Stimulated activated CD4-positive, alpha-beta T cell treated with anti-CD3 and anti-CD28 coated beads, TNF-alpha, amount 100 ng/mL, for 1 hour (primary cell): ENCODE results near the gene KBTBD3.
"Not testable (repeated sequence)": the region's sequence is repeated elsewhere in the genome, so short reads cannot be mapped to it uniquely, and the experiment has no call there.

Experiments
- DNase-seq, 3 donors: peaks; one replicate each; pipeline ENCODE4 v3.0.0-alpha.2; 2020; ENCODE audit warnings: low read depth in 3 of 3, low spot score in 1 of 3

The KBTBD3 gene

DNA sequence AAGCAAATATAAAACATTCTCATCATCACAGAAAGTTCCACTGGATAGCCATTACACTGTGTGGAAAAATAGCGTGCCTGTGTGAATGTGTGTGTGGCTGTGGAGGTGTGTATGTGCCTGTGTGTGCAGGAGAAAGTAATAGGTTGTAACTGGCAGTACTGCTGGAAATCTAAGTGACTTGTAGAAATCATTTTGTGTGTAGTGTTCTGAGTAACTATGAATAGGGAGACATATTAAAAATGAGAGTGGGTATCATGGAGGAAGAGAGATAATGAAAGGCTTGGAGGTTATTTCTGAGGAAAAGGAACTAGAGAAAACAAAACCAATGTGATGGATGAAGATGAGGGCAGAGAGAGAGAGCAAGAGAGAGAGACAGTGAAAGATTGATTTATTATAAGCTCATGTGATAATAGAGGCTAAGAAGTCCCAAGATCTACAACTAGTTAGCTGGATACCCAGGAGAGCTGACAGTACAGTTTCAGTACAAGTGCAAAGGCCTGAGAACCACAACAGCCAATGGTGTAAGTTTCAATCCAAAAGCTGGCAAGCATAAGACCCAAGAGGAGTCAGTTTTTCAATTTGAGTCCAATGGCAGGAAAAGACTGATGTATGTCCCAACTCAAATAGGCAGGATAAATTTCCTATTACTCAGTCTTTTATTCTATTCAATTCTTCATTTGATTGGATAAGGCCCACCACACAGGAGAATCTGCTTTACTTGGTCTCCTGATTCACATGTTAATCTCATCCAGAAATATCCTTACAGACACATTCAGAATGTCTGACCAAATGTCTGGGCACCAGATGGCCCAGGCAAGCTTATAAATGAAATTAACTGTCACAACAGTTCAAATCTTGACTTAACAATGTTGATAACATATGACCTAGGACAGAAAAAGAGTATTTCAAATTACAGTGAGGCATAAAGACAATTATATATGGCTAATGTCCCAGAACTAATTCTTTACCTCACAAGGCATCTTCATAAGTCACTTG is 14.9 kb downstream of the KBTBD3 start:
- DNase-seq = no peak

- DNase-seq = no peak
These were observed 15.8 kb downstream of the KBTBD3 start for GRCh38 chr11:106061249-106061784.

- DNase-seq = no peak
These were observed 17.5 kb downstream of the KBTBD3 start for GRCh38 chr11:106059617-106060016.

DNA sequence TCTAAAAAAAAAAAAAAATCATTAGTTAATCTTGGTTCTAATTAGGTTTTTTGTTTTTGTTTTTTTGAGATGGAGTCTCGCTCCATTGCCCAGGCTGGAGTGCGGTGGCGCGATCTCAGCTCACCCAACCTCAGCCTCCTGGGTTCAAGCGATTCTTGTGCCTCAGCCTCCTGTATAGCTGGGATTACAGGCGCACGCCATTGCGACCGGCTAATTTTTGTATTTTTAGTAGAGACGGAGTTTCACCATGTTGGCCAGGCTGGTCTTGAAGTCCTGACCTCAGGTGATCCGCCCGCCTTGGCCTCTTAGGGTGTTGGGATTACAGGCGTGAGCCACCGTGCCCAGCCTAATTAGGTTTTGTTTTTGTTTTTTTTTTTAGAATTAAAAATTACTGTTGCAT is 18.8 kb downstream of the KBTBD3 start:
- DNase-seq = not testable (repeated sequence)

DNA sequence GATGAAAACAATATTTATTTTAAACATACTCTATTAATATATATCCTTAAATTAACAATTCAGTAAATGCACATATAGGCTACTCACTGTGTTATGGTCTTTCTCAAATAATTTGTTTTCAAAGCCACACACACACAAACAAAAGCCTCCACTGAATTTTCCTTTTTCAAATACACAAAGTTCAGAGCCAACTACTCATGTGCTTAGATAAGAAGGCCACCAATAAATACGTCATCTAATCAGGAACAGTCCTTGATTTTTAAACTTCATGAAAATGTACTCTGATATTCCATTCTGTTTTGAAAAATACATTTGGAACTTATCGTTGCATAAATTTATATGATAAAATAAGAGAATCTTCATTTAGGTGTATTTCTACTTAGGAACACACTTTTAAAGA is 26.0 kb downstream of the KBTBD3 start:
- no peak for DNase-seq

GRCh38 chr11:106049727-106050476 is 27.2 kb downstream of the KBTBD3 start:
- DNase-seq = no peak

GRCh38 chr11:106047631-106048030 is 29.5 kb downstream of the KBTBD3 start:
- DNase-seq = no peak

- no peak for DNase-seq
These were observed 33.6 kb downstream of the KBTBD3 start for GRCh38 chr11:106043540-106043939.

- DNase-seq = no peak
These were observed 44.3 kb downstream of the KBTBD3 start for GRCh38 chr11:106032861-106033260.

DNA sequence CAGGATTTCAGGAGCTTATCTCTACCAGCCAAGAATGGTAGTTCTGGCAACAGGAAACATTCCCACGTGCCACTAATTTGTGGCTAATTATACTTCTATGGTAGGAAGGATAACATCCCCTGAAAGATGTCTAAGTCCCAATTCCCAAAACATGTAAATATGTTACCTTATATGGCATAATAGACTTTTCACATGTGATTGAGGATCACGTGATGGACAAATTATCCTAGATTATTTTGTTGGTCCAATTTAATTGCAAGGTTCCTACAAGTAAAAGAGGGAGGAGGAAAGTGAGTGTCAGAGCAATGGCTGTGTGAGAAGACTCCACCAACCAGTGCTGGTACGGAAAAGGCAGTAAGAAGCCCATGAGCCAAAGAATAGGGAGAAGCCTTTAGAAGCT is 45.2 kb downstream of the KBTBD3 start:
- no peak for DNase-seq

- DNase-seq = no peak
These were observed 45.8 kb downstream of the KBTBD3 start for GRCh38 chr11:106031202-106031810.

GRCh38 chr11:106030609-106031008 is 46.5 kb downstream of the KBTBD3 start:
- DNase-seq = no peak

DNA sequence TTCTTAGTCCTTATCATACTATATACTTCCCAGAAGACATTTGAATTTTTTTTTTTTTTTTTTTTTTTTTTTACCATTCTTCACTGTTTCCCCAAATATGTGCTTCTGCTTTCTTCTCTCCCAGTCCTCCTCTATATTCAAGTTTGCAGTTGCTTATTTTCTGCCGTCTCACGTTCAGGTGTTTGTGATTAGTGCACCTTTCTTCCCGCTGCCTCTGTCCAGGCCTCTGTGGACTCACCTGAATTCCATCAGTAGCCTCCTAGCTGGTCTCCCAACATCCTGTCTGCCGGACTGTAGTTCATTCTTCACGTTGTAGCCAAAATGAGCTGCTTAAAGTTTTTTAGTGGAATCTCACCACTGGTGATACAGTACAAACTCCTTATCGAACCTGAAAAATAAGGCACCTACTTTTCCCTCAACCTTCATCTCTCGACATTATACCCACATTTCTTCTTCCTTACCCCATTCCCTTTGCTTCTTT is 54.3 kb downstream of the KBTBD3 start:
- DNase-seq = no peak

DNA sequence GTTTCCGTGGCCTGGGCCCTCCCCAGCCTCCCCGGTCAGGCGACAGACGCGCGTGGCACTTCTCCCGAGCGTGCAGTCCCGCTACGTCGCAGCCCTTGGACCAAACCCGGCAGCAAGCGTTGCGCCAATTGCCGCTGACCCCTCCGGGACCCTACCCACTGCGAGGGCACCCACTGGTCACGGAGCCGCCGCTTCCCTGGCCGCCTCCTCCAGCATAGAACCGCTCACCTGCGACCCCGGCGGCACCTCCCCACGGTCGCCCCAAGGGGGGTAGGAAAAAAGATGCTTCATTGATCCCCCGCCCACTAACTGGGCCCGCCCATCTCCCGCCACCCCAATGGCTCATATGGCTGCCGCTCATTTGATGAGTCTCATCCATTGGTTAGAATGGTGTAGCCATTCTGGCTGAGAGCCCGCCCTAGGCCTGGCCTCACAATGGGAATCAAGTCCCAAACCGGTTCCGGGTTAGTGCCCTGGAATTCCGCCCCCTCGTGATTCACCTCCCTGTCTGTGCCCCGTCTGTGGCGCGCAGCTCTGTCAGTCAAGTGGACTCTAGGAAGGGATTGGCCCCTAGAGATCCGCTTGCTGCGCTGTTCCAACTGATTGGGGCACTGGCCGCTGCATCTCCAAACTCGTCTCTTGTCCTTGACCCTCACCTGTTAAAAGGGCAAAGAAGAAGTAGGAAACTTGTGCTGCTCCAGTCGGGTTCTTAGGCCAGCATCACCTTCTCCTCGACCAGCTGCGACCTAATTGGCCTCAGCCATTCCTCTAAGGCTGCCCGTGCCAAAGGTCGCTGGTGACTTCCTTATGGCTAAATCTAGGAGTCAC is 55.0 kb downstream of the KBTBD3 start, which contains the start of gene MSANTD4:
Gene MSANTD4, minus strand, starts transcription at position 274 of the 828 bp plus-strand sequence. CDS start 11,323 bp downstream, outside the sequence.
- DNase-seq = peak; percentile 86 to 96 (median 90)

GRCh38 chr11:106021181-106021966 is 55.8 kb downstream of the KBTBD3 start:
- peak in 1 of 3 donors; percentile 0 for DNase-seq

GRCh38 chr11:106017093-106017492 is 60.1 kb downstream of the KBTBD3 start:
- no peak for DNase-seq

GRCh38 chr11:106015066-106015465 is 62.1 kb downstream of the KBTBD3 start:
- DNase-seq = no peak

DNA sequence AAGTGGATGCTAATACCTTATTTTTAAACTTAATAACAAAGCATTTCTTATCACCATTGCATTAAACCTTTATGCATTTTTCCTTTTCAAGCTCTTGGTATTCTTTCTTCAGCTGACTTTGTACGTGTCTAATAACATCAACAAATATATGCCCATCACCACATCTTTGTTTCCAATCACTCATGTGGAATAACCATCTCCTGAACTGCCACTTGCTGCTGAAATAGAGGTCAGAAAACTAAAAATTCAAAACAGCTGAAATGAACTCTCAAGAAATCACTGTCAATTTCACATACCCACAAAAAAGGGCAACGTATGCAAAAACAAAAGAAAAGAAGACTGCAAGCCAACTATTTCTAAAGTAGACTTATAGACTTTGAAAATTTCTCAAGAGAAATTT is 62.5 kb downstream of the KBTBD3 start:
- DNase-seq = no peak

- no peak for DNase-seq
These were observed 63.1 kb downstream of the KBTBD3 start for GRCh38 chr11:106014035-106014434.
